CD8-positive, alpha-beta memory T cell (primary cell): Measurements from ENCODE around the gene ACOT7. TPM values are rescaled to one million over a fixed set of nuclear protein-coding genes. Genes with fewer than 3 reads are reported as not detected.
A peak's percentile ranks its signal among the peaks of the same experiment; 100 is the strongest.

ENCODE experiments used
- CTCF ChIA-PET: fragments of 350-600 bp; sonication (Branson Sonifier 250); formaldehyde crosslinking; loops from one replicate; lab custom pipeline; 2021; ENCODE audit warnings: antibody characterized with exemption; lab: Charles Lee
- POLR2A ChIA-PET: fragments of 350-600 bp; sonication (Branson Sonifier 250); formaldehyde crosslinking; loops from one replicate; lab custom pipeline; 2021; ENCODE audit warnings: antibody characterized with exemption; lab: Charles Lee
- DNase-seq, 5 donors: peaks; one replicate each; pipeline versions ENCODE4 v3.0.0 to v3.0.0-alpha.2; 2020 to 2022; ENCODE audit warnings: mixed read lengths in 1 of 5
- H3K27ac ChIP-seq: one replicate; pipeline ENCODE4 v1.7.0; 2013; ENCODE audit warnings: low read depth, mild to moderate bottlenecking, low read length, moderate library complexity
- H3K27me3 ChIP-seq: 2 replicates; pipeline ENCODE4 v1.7.0; 2013; ENCODE audit warnings: low read length, mild to moderate bottlenecking; ENCODE audit not compliant: insufficient read depth, poor library complexity, severe bottlenecking
- H3K36me3 ChIP-seq: 2 replicates; pipeline ENCODE4 v1.7.0; 2013; ENCODE audit warnings: mild to moderate bottlenecking, low read length, moderate library complexity; ENCODE audit not compliant: insufficient read depth
- H3K4me1 ChIP-seq: 2 replicates; pipeline ENCODE4 v1.7.0; 2013; ENCODE audit warnings: mild to moderate bottlenecking, low read length, moderate library complexity; ENCODE audit not compliant: insufficient read depth
- H3K4me3 ChIP-seq: 2 replicates; pipeline ENCODE4 v1.7.0; 2013; ENCODE audit warnings: mild to moderate bottlenecking, low read length
- H3K9me3 ChIP-seq: 2 replicates; pipeline ENCODE4 v1.7.0; 2013; ENCODE audit warnings: mild to moderate bottlenecking, low read length
- H3K27ac Mint-ChIP-seq, 8 donors: one replicate each; pipeline ENCODE4 v1.8.0; 2020 to 2021; ENCODE audit warnings: mixed read lengths in 8 of 8, mild to moderate bottlenecking in 6 of 8, inconsistent platforms in 3 of 8, moderate library complexity in 3 of 8
- H3K27me3 Mint-ChIP-seq, 2 donors: one replicate each; pipeline ENCODE4 v1.8.0; 2020 to 2021; ENCODE audit warnings: mixed read lengths in 2 of 2, mild to moderate bottlenecking in 1 of 2, moderate library complexity in 1 of 2
- H3K36me3 Mint-ChIP-seq, 3 donors: one replicate each; pipeline ENCODE4 v1.8.0; 2020 to 2021; ENCODE audit warnings: mixed read lengths in 3 of 3, inconsistent platforms in 1 of 3, mild to moderate bottlenecking in 1 of 3
- H3K4me1 Mint-ChIP-seq, 3 donors: one replicate each; pipeline ENCODE4 v1.8.0; 2020 to 2021; ENCODE audit warnings: mixed read lengths in 3 of 3, inconsistent platforms in 1 of 3, mild to moderate bottlenecking in 1 of 3
- H3K4me3 Mint-ChIP-seq, 7 donors: one replicate each; pipeline ENCODE4 v1.8.0; 2020 to 2021; ENCODE audit warnings: mixed read lengths in 7 of 7, mild to moderate bottlenecking in 6 of 7, moderate library complexity in 4 of 7, inconsistent platforms in 2 of 7
- H3K9me3 Mint-ChIP-seq, 5 donors: one replicate each; pipeline ENCODE4 v1.8.0; 2020 to 2022; ENCODE audit warnings: mixed read lengths in 5 of 5, mild to moderate bottlenecking in 3 of 5, moderate library complexity in 2 of 5, inconsistent platforms in 1 of 5
- polyA plus RNA-seq: library from polyadenylated mRNA; unstranded; fragments of 300-500 nt; fragmentation: Illumina TruSeq; gene quantifications from one replicate; pipeline ENCODE4 v1.2.3, GENCODE V29; 2021
- total RNA-seq, 2 experiments: library from RNA; stranded (reverse); gene quantifications; one replicate each; pipeline ENCODE4 v1.2.3, GENCODE V29; 2021

ACOT7 gene
- total and polyA plus RNA-seq, 3 experiments from 2014 or later, result 10.0 to 109 (median 109) TPM

- no peak overlapping the region for H3K27ac ChIP-seq
- Mint-ChIP-seq H3K36me3 (peaks cover 0 to 1% (median 0%) of the 10 kb centered on the region in 3 donors), H3K9me3 (no peaks in the 10 kb centered on the region), H3K4me3 (peak overlapping the region; percentile 71 to 90 (median 82)), H3K27ac (peak overlapping the region; percentile 38 to 94 (median 76)), H3K27me3 (no peaks in the 10 kb centered on the region), H3K4me1 (peaks cover 16 to 24% (median 24%) of the 10 kb centered on the region in 3 donors)
- no peaks in the 10 kb centered on the region for H3K27me3 ChIP-seq
- CTCF ChIA-PET, result interaction anchor here (1.1 to 3.0 kb wide), 3 partner anchors 14 to 44 kb away, joined by 4 to 23 read pairs (median 5); no protein-coding TSS in a partner anchor
- H3K4me1 ChIP-seq, result peaks cover 26% of the 10 kb centered on the region
- no peaks in the 10 kb centered on the region for H3K9me3 ChIP-seq
- POLR2A ChIA-PET, result interaction anchor here (1.0 to 1.7 kb wide), 2 partner anchors 33 to 43 kb away, joined by 3 to 9 read pairs; no protein-coding TSS in a partner anchor
- no peaks in the 10 kb centered on the region for H3K36me3 ChIP-seq
- peak overlapping the region; percentile 58 for H3K4me3 ChIP-seq
- peak in 2 of 5 donors; percentile 12 to 49 for DNase-seq
Observed at GRCh38 chr1:6391951-6392808, 1.4 kb downstream of the ACOT7 start.

- no peaks in the 10 kb centered on the region for H3K36me3 ChIP-seq
- H3K4me1 ChIP-seq, result peaks cover 21% of the 10 kb centered on the region
- Mint-ChIP-seq H3K36me3 (peaks cover 0 to 1% (median 0%) of the 10 kb centered on the region in 3 donors), H3K27ac (no peak overlapping the region), H3K9me3 (no peaks in the 10 kb centered on the region), H3K4me1 (peaks cover 14 to 20% (median 20%) of the 10 kb centered on the region in 3 donors), H3K4me3 (peak overlapping the region in 1 of 7 donors; percentile 15), H3K27me3 (no peaks in the 10 kb centered on the region)
- DNase-seq, result no peak
- POLR2A ChIA-PET, result no interaction called here
- H3K4me3 ChIP-seq, result no peak overlapping the region
- H3K27ac ChIP-seq, result no peak overlapping the region
- CTCF ChIA-PET, result no interaction called here
- H3K9me3 ChIP-seq, result no peaks in the 10 kb centered on the region
- H3K27me3 ChIP-seq, result no peaks in the 10 kb centered on the region
Observed at GRCh38 chr1:6389971-6390370, 3.6 kb downstream of the ACOT7 start.

- H3K4me3 ChIP-seq, result no peak overlapping the region
- no peaks in the 10 kb centered on the region for H3K36me3 ChIP-seq
- H3K27me3 ChIP-seq, result no peaks in the 10 kb centered on the region
- Mint-ChIP-seq H3K36me3 (no peaks in the 10 kb centered on the region), H3K4me3 (no peak overlapping the region), H3K27me3 (no peaks in the 10 kb centered on the region), H3K9me3 (peaks cover 0 to 1% (median 0%) of the 10 kb centered on the region in 5 donors), H3K27ac (peak overlapping the region in 1 of 8 donors; percentile 23), H3K4me1 (no peaks in the 10 kb centered on the region)
- no peaks in the 10 kb centered on the region for H3K4me1 ChIP-seq
- no peak for DNase-seq
- no peak overlapping the region for H3K27ac ChIP-seq
- ChIA-PET CTCF (no interaction called here), POLR2A (no interaction called here)
- H3K9me3 ChIP-seq, result no peaks in the 10 kb centered on the region
Observed at GRCh38 chr1:6386371-6386949, 7.1 kb downstream of the ACOT7 start.

- Histone ChIP-seq H3K9me3 (no peaks in the 10 kb centered on the region), H3K27ac (no peak overlapping the region), H3K27me3 (no peaks in the 10 kb centered on the region), H3K36me3 (no peaks in the 10 kb centered on the region), H3K4me1 (no peaks in the 10 kb centered on the region), H3K4me3 (no peak overlapping the region)
- ChIA-PET POLR2A (no interaction called here), CTCF (interaction anchor here (1.1 to 2.1 kb wide), 3 partner anchors 19 to 37 kb away, joined by 4 to 9 read pairs (median 6); no protein-coding TSS in a partner anchor)
- Mint-ChIP-seq H3K4me1 (no peaks in the 10 kb centered on the region), H3K36me3 (no peaks in the 10 kb centered on the region), H3K4me3 (no peak overlapping the region), H3K27me3 (no peaks in the 10 kb centered on the region), H3K9me3 (peaks cover 0 to 1% (median 0%) of the 10 kb centered on the region in 5 donors), H3K27ac (no peak overlapping the region)
- no peak for DNase-seq
Observed at GRCh38 chr1:6385488-6386191, 7.9 kb downstream of the ACOT7 start.

- H3K4me1 Mint-ChIP-seq, result no peaks in the 10 kb centered on the region
- H3K4me3 Mint-ChIP-seq, result no peak overlapping the region
- Histone ChIP-seq H3K27ac (no peak overlapping the region), H3K36me3 (no peaks in the 10 kb centered on the region), H3K4me1 (no peaks in the 10 kb centered on the region), H3K4me3 (no peak overlapping the region), H3K9me3 (no peaks in the 10 kb centered on the region), H3K27me3 (no peaks in the 10 kb centered on the region)
- DNase-seq, result no peak
- H3K9me3 Mint-ChIP-seq, result peaks cover 0 to 1% (median 0%) of the 10 kb centered on the region in 5 donors
- no peak overlapping the region for H3K27ac Mint-ChIP-seq
- H3K36me3 Mint-ChIP-seq, result no peaks in the 10 kb centered on the region
- POLR2A ChIA-PET, result no interaction called here
- CTCF ChIA-PET, result interaction anchor here (1.1 to 2.1 kb wide), 4 partner anchors 20 to 139 kb away, joined by 4 to 9 read pairs (median 5); no protein-coding TSS in a partner anchor
- H3K27me3 Mint-ChIP-seq, result no peaks in the 10 kb centered on the region
Observed at GRCh38 chr1:6384962-6385361, 8.6 kb downstream of the ACOT7 start.

- Mint-ChIP-seq H3K36me3 (no peaks in the 10 kb centered on the region), H3K4me1 (no peaks in the 10 kb centered on the region), H3K9me3 (peaks cover 0 to 1% (median 0%) of the 10 kb centered on the region in 5 donors), H3K4me3 (no peak overlapping the region), H3K27ac (no peak overlapping the region), H3K27me3 (no peaks in the 10 kb centered on the region)
- no peaks in the 10 kb centered on the region for H3K36me3 ChIP-seq
- H3K4me3 ChIP-seq, result no peak overlapping the region
- no peaks in the 10 kb centered on the region for H3K9me3 ChIP-seq
- no peaks in the 10 kb centered on the region for H3K27me3 ChIP-seq
- no peak for DNase-seq
- ChIA-PET POLR2A (no interaction called here), CTCF (interaction anchor here (0.6 to 2.1 kb wide), 4 partner anchors 20 to 138 kb away, joined by 3 to 9 read pairs (median 5); no protein-coding TSS in a partner anchor)
- H3K4me1 ChIP-seq, result no peaks in the 10 kb centered on the region
- no peak overlapping the region for H3K27ac ChIP-seq
Observed at GRCh38 chr1:6384135-6384534, 9.4 kb downstream of the ACOT7 start.

- Mint-ChIP-seq H3K4me3 (no peak overlapping the region), H3K9me3 (peaks cover 0 to 1% (median 0%) of the 10 kb centered on the region in 5 donors), H3K27me3 (peaks cover 0 to 2% of the 10 kb centered on the region in 2 donors), H3K36me3 (no peaks in the 10 kb centered on the region), H3K4me1 (no peaks in the 10 kb centered on the region), H3K27ac (no peak overlapping the region)
- Histone ChIP-seq H3K9me3 (no peaks in the 10 kb centered on the region), H3K4me3 (no peak overlapping the region), H3K36me3 (no peaks in the 10 kb centered on the region), H3K27ac (no peak overlapping the region), H3K4me1 (no peaks in the 10 kb centered on the region), H3K27me3 (no peaks in the 10 kb centered on the region)
- no peak for DNase-seq
- ChIA-PET POLR2A (no interaction called here), CTCF (interaction anchor here (3.0 kb wide), 1 partner anchor 32 kb away, joined by 10 read pairs; no protein-coding TSS in a partner anchor)
Observed at GRCh38 chr1:6380037-6380436, 13.5 kb downstream of the ACOT7 start.
